LNCaP clone FGC (cell line): Measurements from ENCODE around the gene FKBP1A.

Experiments
- DNase-seq: peaks from one replicate; pipeline ENCODE4 v3.0.0-alpha.2; 2011; ENCODE audit warnings: low read depth
- H3K4me3 ChIP-seq: 2 replicates; pipeline ENCODE4 v1.5.1; 2011; ENCODE audit warnings: mild to moderate bottlenecking, low read depth, low read length, control low read depth
- TF ChIP-seq, protein P1 (sequence below): IDR thresholded peaks from 2 replicates; pipeline ENCODE4 v1.5.1; 2012; ENCODE audit warnings: mild to moderate bottlenecking; ENCODE audit not compliant: control insufficient read depth, insufficient read depth; ENCODE audit errors: extremely low read depth

Gene FKBP1A

DNA sequence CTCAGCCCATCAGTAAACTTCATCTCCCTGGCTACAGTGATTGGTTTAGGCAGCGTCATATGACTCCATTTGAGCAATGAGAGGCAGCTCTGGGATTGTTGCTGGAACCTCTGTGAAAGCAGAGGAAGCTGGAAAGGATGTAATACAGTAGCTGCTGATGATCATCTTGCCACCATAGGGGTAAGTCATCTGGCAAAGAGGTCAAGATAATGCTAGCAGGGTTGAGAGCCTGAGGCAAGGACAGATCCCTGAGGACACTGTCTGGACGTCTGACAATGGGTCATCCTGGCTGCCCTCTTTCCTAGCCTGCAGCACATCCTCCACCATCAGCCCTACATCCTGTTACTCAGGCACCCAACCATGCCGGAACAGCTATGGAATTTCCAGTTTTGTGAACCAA is 25.5 kb upstream of the FKBP1A start:
- TF ChIP-seq, protein P1, sequence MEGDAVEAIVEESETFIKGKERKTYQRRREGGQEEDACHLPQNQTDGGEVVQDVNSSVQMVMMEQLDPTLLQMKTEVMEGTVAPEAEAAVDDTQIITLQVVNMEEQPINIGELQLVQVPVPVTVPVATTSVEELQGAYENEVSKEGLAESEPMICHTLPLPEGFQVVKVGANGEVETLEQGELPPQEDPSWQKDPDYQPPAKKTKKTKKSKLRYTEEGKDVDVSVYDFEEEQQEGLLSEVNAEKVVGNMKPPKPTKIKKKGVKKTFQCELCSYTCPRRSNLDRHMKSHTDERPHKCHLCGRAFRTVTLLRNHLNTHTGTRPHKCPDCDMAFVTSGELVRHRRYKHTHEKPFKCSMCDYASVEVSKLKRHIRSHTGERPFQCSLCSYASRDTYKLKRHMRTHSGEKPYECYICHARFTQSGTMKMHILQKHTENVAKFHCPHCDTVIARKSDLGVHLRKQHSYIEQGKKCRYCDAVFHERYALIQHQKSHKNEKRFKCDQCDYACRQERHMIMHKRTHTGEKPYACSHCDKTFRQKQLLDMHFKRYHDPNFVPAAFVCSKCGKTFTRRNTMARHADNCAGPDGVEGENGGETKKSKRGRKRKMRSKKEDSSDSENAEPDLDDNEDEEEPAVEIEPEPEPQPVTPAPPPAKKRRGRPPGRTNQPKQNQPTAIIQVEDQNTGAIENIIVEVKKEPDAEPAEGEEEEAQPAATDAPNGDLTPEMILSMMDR = no peak
- no peak overlapping the region for H3K4me3 ChIP-seq
- no peak for DNase-seq

DNA sequence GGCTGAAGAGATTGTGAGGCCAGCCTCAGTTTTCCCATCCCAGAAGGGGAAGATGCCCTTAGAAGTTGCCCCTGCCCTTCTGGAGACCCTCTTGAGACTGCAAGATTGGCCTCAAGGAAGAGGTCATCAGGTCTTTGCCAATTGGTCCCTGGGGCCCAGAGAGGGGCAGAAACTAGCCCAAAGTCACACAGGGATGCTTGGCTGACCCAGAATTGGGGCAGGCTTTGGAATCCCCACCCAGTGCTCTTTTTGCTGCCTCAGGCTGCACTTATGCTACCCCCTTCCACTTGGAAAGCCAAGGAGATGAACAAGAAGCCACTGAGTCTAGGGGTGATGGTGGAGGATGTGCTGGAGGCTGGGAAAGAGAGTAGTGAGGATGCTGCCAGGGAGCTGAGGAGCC is 24.9 kb upstream of the FKBP1A start:
- TF ChIP-seq, protein P1 = no peak
- no peak overlapping the region for H3K4me3 ChIP-seq
- DNase-seq = no peak

DNA sequence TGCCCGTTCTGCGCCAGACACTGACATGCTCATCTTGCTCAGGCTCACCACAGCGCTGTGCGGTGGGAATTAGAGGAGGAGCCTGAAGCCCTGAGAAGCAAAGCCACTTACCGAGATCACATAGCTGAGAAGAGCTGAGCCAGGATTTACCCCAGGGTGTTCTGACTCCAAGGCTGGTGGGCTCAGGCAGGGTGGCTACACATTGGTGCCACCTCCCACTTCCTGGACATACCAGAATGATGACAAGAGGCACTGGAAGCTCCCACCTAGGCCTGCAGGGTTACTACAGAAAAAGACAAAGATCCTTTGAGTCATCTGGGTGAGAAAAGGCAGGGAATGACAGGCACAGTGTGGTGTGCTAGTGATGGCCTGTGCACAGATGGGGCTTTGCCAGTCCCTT is 24.4 kb upstream of the FKBP1A start:
- H3K4me3 ChIP-seq = no peak overlapping the region
- DNase-seq = no peak
- TF ChIP-seq, protein P1 = no peak

DNA sequence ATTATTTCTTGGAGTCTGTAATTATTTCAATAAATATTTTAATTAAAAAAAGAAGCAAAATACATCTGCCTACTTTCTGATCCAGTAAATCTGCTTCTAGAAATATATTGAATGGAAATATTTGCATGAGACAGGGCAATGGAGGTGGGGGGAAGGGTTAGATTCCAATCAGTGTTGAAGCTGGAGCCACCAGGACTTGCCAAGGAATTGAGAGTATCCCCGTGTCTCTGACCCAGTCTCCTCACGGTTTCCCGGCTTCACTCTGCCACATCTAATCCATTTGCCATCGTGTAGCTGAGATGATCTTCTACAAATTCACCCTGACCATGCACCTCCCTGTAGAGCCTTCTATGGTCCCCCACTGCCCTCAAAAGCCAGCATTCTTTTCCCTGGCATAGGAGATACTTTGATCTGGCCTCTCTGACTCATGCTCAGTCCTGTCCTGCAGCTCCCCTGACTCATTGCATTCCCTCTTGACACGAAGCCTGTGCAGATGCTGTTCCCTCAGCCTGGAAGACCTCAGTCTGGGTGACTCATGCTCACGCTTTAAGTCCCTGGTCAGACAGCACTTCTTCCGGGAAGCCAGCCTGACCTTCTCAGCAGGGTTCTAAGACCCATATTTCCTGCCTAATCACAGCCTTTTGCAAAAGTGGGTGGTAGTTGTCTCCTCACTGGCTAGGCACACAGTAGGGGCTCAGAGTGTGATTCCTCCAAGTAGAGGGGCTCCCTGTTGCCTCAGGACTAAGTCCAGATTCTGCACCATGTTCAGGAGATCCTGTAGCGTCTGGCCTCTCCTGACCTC is 23.0 kb upstream of the FKBP1A start:
- TF ChIP-seq, protein P1 = no peak
- no peak for DNase-seq
- no peak overlapping the region for H3K4me3 ChIP-seq

DNA sequence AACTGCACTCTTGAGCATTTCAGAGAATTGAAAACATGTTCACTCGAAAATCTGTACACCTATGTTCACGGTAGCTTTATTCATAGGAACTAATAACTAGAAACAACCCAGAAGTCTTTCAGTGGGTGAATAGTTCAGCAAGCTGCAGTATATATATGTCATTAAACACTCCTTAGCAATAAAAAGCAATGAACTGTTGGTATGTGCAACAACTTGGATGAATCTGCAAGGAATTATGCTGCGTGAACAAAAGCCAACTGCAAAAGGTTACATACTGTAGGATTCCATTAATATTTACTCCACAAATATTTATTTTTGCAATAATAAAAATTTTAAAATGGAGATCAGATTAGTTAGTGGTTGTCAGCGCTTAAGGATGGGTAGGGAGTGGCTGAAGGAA is 22.1 kb upstream of the FKBP1A start:
- H3K4me3 ChIP-seq = no peak overlapping the region
- TF ChIP-seq, protein P1 = no peak
- peak; percentile 77 for DNase-seq

DNA sequence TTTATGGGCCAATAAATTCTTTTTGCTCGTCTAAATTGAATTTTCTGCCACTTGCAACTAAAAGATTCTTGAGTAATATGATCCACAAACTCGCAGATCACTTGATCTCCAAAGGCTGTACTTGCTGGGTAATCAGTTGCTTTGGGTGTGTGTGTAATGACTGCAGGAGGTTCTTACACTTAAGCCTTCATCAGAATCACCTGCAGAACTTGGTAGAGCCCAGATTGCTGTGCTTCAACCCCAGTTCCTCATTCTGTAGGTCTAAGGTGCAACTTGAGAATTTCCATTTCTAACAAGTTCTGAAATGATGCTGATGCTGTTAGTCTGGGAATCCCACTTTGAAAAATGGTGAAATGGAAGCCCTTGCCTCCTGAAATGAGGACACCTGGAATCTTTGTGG is 12.9 kb upstream of the FKBP1A start:
- DNase-seq = no peak
- H3K4me3 ChIP-seq = no peak overlapping the region
- TF ChIP-seq, protein P1 = no peak

DNA sequence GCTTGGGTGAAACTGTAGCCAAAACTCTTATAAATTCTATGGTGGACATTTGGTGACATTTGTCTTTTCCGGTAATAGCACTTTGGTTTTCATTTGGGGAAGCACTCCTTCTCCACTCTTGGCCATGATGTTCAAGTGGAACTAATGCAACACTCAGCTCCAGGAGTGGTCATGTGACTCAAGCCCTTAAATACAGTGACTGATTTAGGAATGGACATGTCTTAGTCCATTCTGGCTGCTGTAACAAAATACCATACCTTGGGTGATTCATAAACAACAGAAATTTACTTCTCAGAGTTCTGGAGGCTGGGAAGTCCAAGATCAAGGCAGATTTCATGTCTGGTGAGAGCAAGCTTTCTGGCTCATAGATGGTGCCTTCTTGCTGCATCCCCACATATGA is 10.8 kb upstream of the FKBP1A start:
- TF ChIP-seq, protein P1 = no peak
- DNase-seq = no peak
- no peak overlapping the region for H3K4me3 ChIP-seq
